Superior temporal gyrus (tissue), 1 donor: ENCODE measurements around the gene OR4C5.
"Not testable (repeated sequence)": the region's sequence is repeated elsewhere in the genome, so short reads cannot be mapped to it uniquely, and the experiment has no call there.

Experiments
- DNase-seq: peaks from one replicate; pipeline ENCODE4 v3.0.0-alpha.2; 2016; ENCODE audit errors: extremely low spot score

Gene OR4C5

DNA sequence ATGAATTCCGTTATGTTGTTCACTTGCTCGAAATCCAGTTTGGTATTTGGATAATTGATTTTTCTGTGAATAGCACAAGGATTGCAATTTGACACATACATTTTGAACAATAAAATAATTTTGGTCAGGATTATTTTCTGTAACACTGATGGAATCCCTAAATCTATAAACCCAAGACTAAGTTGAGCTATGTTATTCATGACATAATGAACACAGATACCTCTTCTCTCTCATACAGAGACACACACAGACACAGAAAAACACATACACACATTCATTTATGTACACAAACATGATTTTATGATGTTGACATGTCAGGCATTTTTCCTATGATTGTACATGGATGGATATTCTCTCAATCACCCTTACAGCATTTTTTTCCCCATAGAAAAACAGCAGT, at the start of gene OR4C5:
Gene OR4C5, minus strand, starts transcription at position 101 of the 400 bp plus-strand sequence. Its CDS starts 0 bp downstream, at position 101.
- DNase-seq: no peak

DNA sequence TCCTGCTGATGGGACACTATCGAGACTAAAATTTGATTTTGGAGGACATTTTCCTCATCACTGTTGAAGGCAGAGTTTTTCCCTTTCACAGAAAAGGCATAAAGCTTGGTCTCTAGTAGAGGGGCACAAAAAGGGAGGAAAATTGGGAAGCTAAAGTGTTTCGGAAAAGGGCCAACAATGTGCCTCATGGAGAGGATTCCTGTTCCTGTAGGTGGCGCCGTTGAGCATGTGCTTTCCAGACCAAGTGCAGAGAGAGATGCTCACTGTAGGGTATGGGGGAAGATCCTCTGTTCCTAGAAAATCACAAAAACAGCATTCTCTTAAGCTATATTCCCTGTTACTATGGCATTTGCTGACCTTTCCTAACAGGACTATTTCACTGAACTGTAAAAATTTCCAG, 18.4 kb upstream of the OR4C5 start:
- no peak for DNase-seq

DNA sequence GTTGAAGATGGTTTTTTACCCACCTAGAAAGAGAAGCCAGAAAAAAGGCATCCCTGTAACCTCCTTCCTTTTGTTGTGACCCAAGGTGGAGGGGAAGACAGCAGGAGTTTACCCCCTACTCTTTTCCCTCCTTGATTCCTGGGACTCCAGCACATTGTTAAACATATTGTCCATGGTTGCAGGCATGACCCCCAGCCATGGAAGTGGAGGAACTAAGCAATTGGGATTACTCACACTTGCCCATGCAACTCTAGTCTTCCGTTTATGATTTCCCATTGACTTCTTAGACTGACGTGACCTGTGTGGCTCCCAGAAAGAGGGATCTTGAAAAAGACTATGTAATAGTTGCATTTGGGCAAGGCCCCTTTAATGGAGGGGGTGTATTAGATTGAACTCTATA, 17.9 kb upstream of the OR4C5 start:
- DNase-seq: not testable (repeated sequence)

DNA sequence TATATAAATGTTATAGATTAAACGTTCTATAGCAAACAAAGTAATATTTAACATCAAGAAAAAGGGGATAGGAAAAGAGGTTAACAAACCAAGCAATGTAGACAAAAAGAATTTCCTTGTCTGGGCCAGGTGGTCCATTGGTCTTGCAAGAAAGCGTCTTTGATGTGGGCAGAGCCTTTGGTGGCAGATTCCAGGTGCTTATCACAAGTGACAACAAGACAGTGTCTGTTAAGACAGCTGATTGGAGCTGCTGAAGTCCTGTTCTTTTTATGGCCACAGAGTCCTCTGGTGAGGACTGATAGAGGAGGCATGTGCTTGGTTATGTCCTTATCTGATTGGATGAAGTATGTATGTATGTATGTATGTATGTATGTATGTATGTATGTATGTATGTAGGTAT, 5.0 kb downstream of the OR4C5 start:
- not testable (repeated sequence) for DNase-seq

DNA sequence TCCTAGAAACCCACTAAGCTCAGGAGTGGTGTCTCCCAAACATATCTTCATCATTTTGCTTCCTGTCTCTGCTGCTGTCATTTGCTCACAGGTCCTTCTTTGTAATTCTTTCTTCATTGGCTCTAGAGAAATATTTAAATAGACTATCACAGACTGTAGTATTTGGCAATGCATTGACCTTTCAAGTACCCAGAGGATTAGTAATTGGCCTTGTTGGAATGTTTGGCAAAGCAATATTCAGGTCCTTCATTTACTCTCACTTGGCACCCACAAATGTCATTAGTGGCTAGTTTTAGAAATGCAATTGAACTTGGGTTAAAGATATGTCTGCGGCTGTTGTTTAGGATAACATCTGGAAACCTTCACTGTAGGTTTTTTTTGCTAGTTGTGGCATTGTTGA, 11.6 kb downstream of the OR4C5 start:
- DNase-seq: no peak

DNA sequence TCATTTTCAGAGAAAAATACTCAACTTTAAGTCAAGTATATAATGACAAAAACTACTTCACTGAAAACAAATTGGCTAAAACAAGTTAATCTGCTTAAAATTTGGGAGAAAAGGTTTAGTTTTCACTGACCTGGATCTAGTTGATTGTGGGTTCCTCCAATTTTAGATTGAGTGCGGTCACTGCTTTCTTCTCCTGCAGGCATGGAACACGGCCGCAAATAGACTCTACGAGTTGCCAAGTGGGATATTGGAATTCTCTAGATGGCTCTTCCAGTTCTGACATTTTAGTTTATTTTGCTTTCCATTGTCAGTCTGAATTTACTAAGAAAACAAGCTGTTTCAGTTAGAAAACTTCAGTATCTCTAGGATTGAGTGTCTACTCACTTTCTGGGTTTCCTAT, 12.3 kb downstream of the OR4C5 start:
- no peak for DNase-seq

DNA sequence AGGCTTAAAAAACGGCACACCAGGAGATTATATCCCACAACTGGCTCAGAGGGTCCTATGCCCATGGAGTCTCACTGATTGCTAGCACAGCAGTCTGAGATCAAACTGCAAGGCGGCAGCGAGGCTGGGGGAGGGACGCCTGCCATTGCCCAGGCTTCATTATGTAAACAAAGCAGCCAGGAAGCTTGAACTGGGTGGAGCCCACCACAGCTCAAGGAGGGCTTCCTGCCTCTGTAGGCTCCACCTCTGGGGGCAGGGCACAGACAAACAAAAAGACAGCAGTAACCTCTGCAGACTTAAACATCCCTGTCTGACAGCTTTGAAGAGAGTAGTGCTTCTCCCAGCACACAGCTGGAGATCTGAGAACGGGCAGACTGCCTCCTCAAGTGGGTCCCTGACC, 20.0 kb downstream of the OR4C5 start:
- not testable (repeated sequence) for DNase-seq

DNA sequence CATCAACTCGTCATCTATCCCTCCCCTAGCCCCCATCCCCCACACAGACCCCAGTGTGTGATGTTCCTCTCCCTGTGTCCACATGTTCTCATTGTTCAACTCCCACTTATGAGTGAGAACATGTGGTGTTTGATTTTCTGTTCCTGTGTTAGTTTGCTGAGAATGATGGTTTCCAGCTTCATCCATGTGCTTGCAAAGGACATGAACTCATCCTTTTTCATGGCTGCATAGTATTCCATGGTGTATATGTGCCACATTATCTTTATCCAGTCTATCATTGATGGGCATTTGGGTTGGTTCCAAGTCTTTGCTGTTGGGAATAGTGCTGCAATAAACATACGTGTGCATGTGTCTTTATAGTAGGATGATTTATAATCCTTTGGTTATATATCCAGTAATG, 23.8 kb downstream of the OR4C5 start:
- not testable (repeated sequence) for DNase-seq

DNA sequence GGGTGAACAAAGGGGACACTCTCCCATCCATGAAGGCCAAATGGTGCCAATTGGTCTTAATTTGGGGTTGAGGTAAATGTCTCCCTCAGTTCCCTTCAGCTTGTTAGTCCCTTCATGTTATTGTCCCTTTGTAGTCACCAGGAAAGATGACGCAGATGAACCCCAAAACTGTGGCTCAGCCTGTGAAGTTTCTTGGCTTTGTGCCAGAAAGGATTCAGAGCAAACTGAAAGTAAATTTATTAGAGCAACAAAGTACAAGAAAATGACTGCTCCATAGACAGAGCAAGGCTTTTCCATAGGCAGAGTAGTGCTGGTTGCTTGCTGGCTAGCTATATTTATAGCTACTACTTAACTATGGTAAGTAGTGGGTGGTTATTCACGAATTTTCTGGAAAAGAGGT, 24.8 kb downstream of the OR4C5 start:
- DNase-seq: no peak

DNA sequence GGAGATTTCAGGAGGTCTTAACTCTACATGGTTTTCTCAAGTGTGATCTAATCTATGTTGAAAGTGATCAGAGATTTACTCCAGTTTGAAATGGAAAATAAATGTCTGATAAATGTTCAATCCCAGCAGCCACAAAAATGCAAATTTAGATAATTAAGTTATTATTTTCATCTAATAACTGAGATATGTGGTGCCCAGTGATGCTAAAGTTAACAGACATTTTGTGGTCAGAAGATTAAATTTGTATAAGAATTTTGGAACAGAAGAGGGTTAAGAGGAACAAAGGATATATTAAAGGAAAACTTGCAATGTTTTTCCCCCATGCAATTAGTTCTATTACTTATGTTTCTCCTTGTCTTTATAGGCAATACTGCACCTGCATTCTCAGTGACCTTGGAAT, 41.6 kb downstream of the OR4C5 start, which contains the start of gene OR4C3:
Gene OR4C3, plus strand, starts transcription at position 301 of the 400 bp plus-strand sequence. CDS start 102 bp downstream, outside the sequence.
- not testable (repeated sequence) for DNase-seq

DNA sequence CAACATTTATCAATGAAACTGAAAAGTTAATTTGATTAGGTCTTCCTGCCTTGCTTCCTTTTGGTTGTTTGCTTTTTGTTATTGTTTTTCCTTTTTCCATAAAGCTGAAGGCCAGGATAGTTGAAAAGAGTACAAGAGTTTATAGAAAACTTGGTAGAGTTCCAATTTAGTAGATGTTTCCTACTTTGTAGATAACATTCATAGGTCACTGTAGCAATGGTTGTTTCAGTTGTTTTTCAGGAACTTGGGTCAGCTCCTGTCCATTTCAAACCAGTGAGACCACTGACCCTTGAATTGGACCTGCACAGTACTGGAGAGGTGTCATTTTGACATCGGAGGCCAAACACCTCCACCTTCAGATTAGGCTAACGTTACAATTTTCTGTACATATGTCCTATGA, 46.5 kb downstream of the OR4C5 start:
- not testable (repeated sequence) for DNase-seq
